MG63 (cell line): ENCODE results near the gene KRT3. TPM values are rescaled to one million over a fixed set of nuclear protein-coding genes. Genes with fewer than 3 reads are reported as not detected.

ENCODE experiments used
- DNase-seq: peaks from one replicate; pipeline ENCODE4 v3.0.0-alpha.2; 2020
- H3K27me3 ChIP-seq: fragments of 250-450 bp; sonication (Bioruptor Pico); 2 replicates; pipeline ENCODE4 v1.5.1; 2020; ENCODE audit warnings: mild to moderate bottlenecking, moderate library complexity
- H3K36me3 ChIP-seq: fragments of 250-450 bp; sonication (Bioruptor Pico); 2 replicates; pipeline ENCODE4 v1.5.1; 2020; ENCODE audit warnings: mild to moderate bottlenecking, moderate library complexity
- H3K4me3 ChIP-seq: fragments of 250-450 bp; sonication (Bioruptor Pico); 2 replicates; pipeline ENCODE4 v1.5.1; 2020; ENCODE audit warnings: mild to moderate bottlenecking, moderate library complexity
- H3K9me3 ChIP-seq: fragments of 250-450 bp; sonication (Bioruptor Pico); 2 replicates; pipeline ENCODE4 v1.5.1; 2020; ENCODE audit warnings: mild to moderate bottlenecking, moderate library complexity
- total RNA-seq: library from RNA; depleted of rRNA; stranded (reverse); fragments of >200 nt; shearing (Covaris generic); gene quantifications from 2 replicates; pipeline ENCODE4 v1.2.3, GENCODE V29; 2014; ENCODE audit warnings: low replicate concordance

Gene KRT3
- total RNA-seq, 1 experiment from 2014 or later, result not detected

DNA sequence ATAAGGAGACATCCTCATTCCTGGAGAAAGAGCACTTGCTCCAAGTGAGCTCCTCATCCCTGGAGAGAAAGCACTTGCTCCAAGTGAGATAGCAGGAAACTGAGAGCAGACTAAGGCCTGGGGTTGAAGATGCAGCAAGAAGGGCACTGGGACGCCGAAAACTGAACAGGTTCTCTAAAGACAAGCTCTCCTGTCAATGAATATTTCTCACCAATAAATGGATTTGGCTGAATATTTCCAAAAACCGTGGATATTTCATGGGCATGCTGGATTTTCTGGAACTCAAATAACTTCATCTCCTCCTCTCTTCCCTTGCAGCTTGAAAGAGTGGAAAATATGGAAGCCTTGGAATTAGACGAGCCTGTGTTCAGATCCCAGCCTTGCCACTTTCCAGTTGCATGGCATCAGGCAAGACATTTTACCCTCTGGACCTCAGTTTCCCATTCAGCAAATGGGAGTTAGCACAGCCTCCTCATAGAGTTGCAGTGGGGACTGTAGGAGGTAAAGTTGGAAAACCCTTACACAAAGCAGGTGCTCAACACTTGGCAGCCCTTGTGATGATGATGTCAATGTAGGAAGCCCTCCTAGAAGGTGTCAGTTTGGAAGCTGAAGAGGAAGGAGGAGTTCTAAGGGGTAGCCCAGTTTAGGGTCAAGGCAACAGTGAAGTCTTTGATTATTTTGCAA, 14.4 kb downstream of the KRT3 start:
- no peaks in the 10 kb centered on the region for H3K36me3 ChIP-seq
- DNase-seq, result no peak
- H3K27me3 ChIP-seq, result peaks cover 4% of the 10 kb centered on the region
- no peak overlapping the region for H3K4me3 ChIP-seq
- H3K9me3 ChIP-seq, result no peaks in the 10 kb centered on the region

DNA sequence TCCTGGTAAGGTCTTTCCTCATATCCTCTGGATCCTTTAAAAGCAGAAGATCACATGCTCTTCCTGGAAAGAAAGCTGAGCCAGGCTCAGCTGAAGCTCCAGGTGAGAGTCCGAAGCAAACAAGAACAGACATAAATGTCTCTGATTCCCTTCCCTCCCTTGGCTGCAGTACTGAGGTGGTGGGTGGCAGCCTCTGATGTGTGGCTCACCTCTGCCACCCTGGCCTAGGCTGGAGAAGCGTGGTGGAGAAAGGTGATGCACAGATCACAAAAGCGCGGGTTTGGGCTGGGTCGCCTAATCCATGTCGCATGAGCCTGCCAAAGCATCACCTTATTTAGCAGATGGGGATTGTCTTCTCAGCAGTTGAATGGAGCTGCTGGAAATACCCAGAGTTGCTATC, 16.0 kb downstream of the KRT3 start:
- Histone ChIP-seq H3K36me3 (no peaks in the 10 kb centered on the region), H3K4me3 (no peak overlapping the region), H3K9me3 (no peaks in the 10 kb centered on the region), H3K27me3 (peaks cover 3% of the 10 kb centered on the region)
- no peak for DNase-seq

DNA sequence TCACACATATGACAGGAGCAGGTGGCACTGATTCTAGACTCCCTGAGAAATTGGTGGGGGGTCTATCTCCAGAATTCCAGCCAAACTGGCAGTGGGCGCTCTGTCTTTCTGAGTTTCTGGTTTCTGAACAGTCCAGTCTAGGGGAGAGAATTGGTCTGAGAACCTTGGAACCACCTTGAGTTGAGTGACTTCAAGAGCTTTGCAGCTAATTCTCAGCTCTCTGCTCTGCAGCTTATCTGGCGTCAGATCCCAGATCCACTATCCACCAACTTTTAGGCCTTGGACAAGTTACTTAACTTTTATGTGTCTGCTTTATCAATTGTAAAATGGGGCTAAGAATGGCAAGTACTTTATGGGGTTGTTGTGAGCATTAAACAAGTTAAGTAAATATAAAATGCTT, 17.1 kb downstream of the KRT3 start:
- no peak for DNase-seq
- Histone ChIP-seq H3K9me3 (no peaks in the 10 kb centered on the region), H3K36me3 (no peaks in the 10 kb centered on the region), H3K4me3 (no peak overlapping the region), H3K27me3 (peaks cover 2% of the 10 kb centered on the region; the same call in 1 of the 2 replicates)

DNA sequence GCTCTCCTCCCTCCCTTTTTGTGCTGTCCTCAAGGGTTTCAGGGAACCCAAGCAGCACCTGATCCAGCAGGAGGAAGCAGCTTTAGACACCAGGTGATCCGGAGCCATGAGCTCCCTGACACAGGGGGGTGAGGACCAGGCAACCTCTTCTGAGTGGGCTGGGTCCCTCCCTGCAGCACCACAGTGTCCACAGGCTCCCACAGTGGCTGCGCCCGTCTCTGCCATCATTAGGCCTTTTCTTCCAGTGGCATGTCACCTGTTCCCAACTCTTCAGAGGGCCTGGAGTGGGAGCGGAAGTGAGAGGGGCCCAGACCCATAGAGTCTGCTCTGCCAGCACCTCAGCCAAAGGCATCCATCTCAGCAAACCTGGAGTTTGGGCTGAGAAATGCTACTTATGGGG, 18.4 kb downstream of the KRT3 start:
- Histone ChIP-seq H3K27me3 (0 out of 2 replicates have a peak, but pooled peaks cover 4% of the 10 kb centered on the region), H3K36me3 (no peaks in the 10 kb centered on the region), H3K9me3 (no peaks in the 10 kb centered on the region), H3K4me3 (no peak overlapping the region)
- DNase-seq, result no peak

DNA sequence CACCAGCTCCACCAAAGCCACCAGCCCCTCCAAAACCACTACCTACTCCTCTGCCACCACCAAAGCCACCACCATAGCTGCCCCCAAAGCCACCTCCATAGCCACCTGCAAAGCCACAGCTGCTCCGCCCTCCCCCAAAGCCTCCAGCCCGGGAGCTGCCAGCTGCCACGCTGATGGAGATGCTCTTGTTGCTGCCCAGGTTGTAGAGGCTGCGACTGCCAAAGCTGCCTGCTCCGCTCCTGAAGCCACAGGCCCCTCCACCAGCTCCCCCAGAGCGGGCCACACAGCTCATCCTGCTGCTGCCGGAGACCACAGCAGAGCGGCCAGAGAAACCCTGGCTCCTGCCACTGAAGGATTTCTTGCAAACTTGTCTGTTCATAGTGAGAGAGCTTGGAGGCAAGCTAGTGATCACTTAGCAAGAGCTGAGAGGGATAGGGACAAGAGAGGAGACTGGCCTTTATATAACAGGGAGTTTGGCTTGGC, 19.0 kb downstream of the KRT3 start, which contains the start of gene KRT76:
KRT76 (minus strand) TSS at position 433 of the 483 bp plus-strand sequence; CDS start at position 379, 54 bp downstream.
- DNase-seq, result no peak
- Histone ChIP-seq H3K4me3 (no peak within 1 kb of the TSS), H3K27me3 (0 out of 2 replicates have a peak, but pooled peaks cover 4% of the 10 kb centered on the region), H3K36me3 (no peaks in the 10 kb centered on the region), H3K9me3 (no peaks in the 10 kb centered on the region)

DNA sequence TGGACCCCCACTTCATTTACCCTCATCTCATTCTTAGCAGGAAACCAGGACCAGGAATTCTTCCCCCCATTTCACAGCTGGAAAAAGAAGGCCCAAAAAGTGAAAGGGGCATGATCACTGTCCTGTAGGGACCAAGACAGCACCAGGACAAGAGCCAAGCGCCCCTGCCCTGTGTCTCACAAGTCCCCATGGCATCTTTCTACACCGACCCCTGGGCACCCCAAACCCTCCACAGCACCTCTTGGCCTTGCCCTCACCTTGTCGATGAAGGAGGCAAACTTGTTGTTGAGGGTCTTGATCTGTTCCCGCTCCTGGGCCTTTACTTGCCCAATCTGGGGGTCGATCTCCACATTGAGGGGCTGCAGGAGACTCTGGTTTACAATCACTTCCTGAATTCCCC, 19.5 kb downstream of the KRT3 start:
- H3K9me3 ChIP-seq, result no peaks in the 10 kb centered on the region
- H3K27me3 ChIP-seq, result 0 out of 2 replicates have a peak, but pooled peaks cover 4% of the 10 kb centered on the region
- H3K36me3 ChIP-seq, result no peaks in the 10 kb centered on the region
- no peak for DNase-seq
- no peak overlapping the region for H3K4me3 ChIP-seq

DNA sequence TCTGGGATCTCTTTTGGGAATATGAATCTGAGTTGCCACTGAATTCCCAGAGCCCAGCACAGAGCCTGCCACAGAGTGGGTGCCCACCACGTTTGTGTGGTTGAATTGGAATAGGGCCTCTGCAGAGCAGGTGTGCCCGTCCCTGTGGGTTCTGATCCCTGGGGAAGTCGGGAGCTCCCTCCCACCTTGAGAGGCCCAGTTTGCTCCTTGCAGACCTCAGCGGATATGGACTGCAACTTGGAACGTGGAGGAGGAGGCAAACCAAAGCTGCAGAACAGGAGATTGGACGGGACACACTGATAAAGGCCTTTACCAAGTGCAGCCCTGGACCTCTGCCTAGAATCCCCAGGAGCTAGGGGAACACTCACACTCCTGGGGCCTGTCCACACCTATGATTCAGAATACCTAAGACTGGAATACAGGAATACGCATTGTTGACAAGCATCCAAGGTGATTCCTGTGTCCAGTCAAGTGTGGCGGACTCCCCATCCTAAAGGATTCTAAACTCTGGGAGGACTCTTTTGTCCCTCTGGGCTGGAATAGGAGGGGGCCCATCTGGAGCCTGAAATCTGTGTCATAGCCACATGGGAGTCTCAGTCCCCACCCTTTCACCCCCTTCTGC, 21.2 kb downstream of the KRT3 start:
- Histone ChIP-seq H3K4me3 (no peak overlapping the region), H3K9me3 (no peaks in the 10 kb centered on the region), H3K27me3 (0 out of 2 replicates have a peak, but pooled peaks cover 6% of the 10 kb centered on the region), H3K36me3 (no peaks in the 10 kb centered on the region)
- DNase-seq, result no peak

DNA sequence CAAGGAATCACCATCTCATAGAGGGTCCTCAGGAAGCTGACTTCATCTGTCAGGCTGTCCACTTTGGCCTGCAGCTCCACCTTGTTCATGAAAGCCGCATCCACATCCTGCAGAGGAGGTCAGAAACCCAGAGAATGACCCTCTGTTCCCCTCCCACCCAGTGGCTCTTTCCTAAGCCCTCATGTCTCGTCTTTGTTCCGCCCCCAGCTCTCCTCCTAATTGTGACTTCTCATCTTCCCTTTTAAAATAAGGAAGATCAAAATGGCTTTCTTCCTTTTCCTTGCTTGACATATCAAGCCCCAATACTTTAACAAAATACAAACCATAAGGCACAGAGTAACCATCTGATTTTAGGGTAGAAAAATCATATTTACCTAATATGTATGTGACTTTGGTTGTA, 23.1 kb downstream of the KRT3 start:
- H3K9me3 ChIP-seq, result no peaks in the 10 kb centered on the region
- no peak overlapping the region for H3K4me3 ChIP-seq
- 0 out of 2 replicates have a peak, but pooled peaks cover 4% of the 10 kb centered on the region for H3K27me3 ChIP-seq
- no peaks in the 10 kb centered on the region for H3K36me3 ChIP-seq
- DNase-seq, result no peak

DNA sequence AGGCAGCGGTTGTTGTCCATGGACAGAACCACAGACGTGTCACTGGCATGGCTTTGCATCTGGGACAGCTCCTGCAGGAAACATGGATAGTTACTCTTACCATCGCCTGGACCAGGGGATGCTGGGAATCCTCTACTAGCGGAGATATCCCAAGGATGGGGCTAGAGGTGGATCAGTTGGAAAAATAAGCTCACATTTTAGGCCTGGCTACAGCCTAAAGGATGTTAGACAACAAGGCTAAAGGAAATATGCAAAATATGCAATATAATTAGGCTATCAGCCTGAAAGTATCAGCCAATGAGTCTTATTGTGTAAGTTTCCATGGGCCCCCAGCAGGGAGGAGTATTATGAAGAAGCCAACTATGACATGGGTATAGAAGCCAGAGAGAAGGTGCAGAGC, 23.7 kb downstream of the KRT3 start:
- no peak for DNase-seq
- no peak overlapping the region for H3K4me3 ChIP-seq
- H3K36me3 ChIP-seq, result no peaks in the 10 kb centered on the region
- 0 out of 2 replicates have a peak, but pooled peaks cover 4% of the 10 kb centered on the region for H3K27me3 ChIP-seq
- H3K9me3 ChIP-seq, result no peaks in the 10 kb centered on the region

DNA sequence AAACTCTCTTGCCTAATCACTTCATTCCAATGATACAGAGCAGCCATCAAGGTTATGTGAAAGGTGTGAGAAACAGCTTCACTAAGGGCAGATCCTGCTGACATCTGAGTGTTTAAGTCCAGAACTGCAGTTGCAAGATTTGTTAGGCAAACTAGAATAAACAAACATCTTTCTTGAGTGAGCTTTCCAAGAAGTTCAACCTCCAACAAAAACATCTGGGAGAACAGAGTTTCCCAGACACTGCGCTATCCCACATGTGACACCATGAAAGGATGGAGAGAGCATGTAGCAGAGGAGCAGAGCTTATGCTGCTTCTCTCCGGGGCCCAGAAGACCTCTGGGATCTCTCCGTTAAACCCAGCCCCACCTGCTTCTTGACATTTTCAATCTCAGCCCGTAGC, 24.4 kb downstream of the KRT3 start:
- no peak for DNase-seq
- Histone ChIP-seq H3K4me3 (no peak overlapping the region), H3K36me3 (no peaks in the 10 kb centered on the region), H3K27me3 (0 out of 2 replicates have a peak, but pooled peaks cover 4% of the 10 kb centered on the region), H3K9me3 (no peaks in the 10 kb centered on the region)

DNA sequence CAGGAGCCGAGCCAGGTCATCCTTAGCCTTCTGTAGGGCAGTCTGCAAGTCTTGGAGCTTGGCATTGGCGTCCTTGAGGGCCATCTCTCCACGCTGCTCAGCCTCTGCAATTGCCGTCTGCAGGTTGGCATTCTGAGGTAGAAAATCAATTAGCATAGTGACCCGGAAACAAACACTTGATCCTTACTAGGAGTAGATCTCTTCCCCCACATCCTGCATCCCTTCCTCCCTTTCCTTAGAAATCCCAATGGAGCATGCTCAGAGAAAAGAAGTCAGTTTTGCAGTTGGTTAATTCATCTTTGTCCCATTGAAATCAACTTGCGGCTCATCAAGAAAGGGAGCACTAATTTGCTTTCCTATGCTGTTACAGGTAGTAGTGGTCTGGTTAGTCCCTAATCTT, 24.8 kb downstream of the KRT3 start:
- DNase-seq, result no peak
- 0 out of 2 replicates have a peak, but pooled peaks cover 4% of the 10 kb centered on the region for H3K27me3 ChIP-seq

DNA sequence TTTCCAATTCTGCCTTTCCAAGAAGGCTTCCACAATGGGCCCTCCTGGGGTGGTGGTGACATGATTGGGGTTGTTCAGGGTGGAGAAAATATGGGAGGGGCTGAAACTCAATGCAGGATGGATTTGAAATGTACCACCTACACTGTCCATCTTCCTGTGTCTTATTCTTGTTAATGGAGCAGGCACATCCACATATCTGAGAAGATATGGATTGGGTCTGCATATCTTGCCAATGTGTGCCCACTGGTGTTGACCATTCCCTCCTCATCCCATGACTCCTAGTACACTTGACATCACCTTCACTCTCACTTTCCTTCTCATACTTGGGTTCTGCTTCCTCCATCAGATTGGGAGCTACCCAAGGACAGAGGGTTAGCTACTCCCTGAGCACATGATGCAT, 26.0 kb downstream of the KRT3 start:
- H3K27me3 ChIP-seq, result 0 out of 2 replicates have a peak, but pooled peaks cover 4% of the 10 kb centered on the region
- no peak for DNase-seq
- H3K9me3 ChIP-seq, result no peaks in the 10 kb centered on the region
- H3K4me3 ChIP-seq, result no peak overlapping the region
- no peaks in the 10 kb centered on the region for H3K36me3 ChIP-seq

More for the DNA sequence above, 24.8 kb downstream of the KRT3 start:
- H3K9me3 ChIP-seq, result no peaks in the 10 kb centered on the region
- H3K4me3 ChIP-seq, result no peak overlapping the region
- H3K36me3 ChIP-seq, result no peaks in the 10 kb centered on the region

DNA sequence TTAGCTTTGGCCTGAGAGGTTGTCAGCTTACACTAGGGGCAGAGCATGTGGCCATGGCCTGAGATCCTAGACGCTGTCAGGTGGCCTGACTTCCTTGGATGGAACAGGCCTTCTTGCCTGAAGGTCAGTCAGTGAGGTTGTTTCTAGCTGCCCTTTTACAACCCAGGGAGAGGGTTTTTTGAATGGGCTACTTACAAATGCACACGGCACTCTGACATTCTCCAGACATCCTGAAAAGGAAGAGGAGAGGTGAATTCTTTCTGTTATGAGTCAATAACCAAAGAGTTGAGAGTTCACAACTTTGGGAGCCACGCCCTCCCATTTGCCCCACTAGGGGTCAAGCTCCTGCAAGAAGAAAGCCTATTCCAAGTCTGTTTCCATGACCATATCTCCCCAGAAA, 26.6 kb downstream of the KRT3 start:
- H3K27me3 ChIP-seq, result 0 out of 2 replicates have a peak, but pooled peaks cover 4% of the 10 kb centered on the region
- H3K36me3 ChIP-seq, result no peaks in the 10 kb centered on the region
- no peaks in the 10 kb centered on the region for H3K9me3 ChIP-seq
- H3K4me3 ChIP-seq, result no peak overlapping the region
- no peak for DNase-seq

DNA sequence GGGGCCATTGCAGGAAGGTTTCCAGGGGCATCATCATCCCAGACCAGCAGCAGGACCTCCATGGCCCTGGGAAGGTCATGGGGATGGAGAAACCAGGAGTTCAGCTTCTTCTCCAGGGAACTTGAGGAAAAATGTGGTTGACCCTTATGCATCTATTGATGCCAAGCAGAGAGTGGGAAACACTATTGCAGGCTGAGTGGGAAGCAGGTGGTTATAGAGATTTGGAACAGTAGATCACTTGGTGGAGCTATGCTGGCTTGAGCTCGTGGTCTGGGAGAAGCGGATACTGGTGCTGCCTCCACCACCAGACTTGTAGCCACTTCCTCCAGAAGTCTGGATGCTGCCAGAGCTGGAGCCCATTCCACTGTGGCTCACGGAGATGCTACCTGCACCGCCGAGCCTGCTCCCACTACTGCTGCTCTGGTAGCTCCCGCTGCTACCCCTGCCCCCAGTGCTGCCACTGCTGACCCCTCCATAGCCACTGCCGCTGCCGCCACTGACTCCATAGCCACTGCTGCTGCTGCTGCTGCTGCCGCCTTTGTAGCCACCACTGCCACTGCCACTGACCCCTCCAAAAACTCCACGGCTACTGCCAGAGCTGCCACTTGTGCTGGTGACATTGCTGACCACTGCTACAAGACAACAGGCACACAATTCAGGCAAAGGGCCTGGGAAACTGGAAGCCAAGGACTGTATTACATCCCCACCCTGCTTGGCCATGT, 27.3 kb downstream of the KRT3 start:
- Histone ChIP-seq H3K36me3 (no peaks in the 10 kb centered on the region), H3K9me3 (no peaks in the 10 kb centered on the region), H3K4me3 (no peak overlapping the region), H3K27me3 (0 out of 2 replicates have a peak, but pooled peaks cover 6% of the 10 kb centered on the region)
- DNase-seq, result no peak

DNA sequence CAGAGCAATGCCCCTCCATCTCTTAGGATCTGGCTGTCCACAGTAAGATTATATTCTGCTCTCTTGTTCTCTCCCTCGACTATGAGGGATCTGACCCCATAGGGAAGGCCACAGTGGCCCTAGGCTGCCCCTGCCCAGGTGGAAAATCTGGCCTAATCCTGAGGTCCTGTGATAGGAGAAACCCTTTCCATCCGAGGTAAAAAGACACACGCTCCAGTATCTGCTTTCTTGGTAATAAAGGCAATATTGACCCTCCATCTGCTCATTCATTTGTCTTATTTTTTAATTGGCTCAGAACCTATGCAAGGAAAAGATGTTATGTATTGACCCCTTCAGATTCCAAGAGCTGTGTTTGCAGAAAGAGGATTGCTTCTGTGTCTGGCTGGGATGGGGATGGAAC, 28.5 kb downstream of the KRT3 start:
- no peak for DNase-seq
- Histone ChIP-seq H3K4me3 (no peak overlapping the region), H3K36me3 (no peaks in the 10 kb centered on the region), H3K9me3 (no peaks in the 10 kb centered on the region), H3K27me3 (0 out of 2 replicates have a peak, but pooled peaks cover 4% of the 10 kb centered on the region)

DNA sequence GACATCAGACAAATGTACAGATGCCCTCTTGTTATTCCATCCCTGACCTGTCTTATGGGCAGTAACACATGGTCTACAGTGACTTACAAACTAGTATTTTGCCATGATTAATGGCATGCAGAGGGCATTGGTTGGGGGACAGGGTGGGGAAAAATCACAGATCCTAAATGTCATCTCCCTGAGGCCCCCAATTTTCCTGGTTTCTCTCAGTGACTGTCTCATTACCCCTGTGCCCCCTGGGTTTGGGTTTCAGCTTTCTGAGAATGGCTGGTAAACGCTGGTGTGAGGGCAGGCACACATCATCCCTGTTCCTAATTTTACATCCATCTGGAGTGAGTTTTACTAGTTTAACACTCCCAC, 28.9 kb downstream of the KRT3 start:
- no peak for DNase-seq
- H3K4me3 ChIP-seq, result no peak overlapping the region
- no peaks in the 10 kb centered on the region for H3K9me3 ChIP-seq
- 0 out of 2 replicates have a peak, but pooled peaks cover 4% of the 10 kb centered on the region for H3K27me3 ChIP-seq
- no peaks in the 10 kb centered on the region for H3K36me3 ChIP-seq
